ENCODE results near the gene CHTF18. TPM values are rescaled to one million over a fixed set of nuclear protein-coding genes. Genes with fewer than 3 reads are reported as not detected.

CHTF18 gene
- total and polyA plus RNA-seq, 10 of the 15 experiments (the other 5 are each of a cell fraction or from before 2014, with no cell fraction given), result 1.6 to 87.8 (median 19.4) TPM

GRCh38 chr16:756428-756827 is 32.0 kb upstream of the CHTF18 start:
- no peak overlapping the region for H3K9ac ChIP-seq (ENCODE audit: control insufficient read depth, insufficient read depth, low read length)
- 3% methylated on average over 5 of the region's 5 CpGs for WGBS (ENCODE audit: insufficient coverage, insufficient replicate concordance, low lambda C conversion rate, missing lambda C conversion rate)
- SMC1A ChIA-PET (ENCODE audit: uncharacterized antibody, unreplicated experiment), result no interaction called here
- POLR2A ChIA-PET, result no interaction called here
- in situ Hi-C loops (cut with MboI) (no loop called here), intact Hi-C loops (cut with micrococcal nuclease; ENCODE audit: unreplicated experiment) (no loop called here)
- CTCF ChIA-PET, result no interaction called here
- no peaks in the 10 kb centered on the region for H3K79me2 ChIP-seq (ENCODE audit: control insufficient read depth, insufficient read depth, low read length)
- no peak overlapping the region for H3K4me2 ChIP-seq (ENCODE audit: control insufficient read depth, insufficient read depth)
- ATAC-seq (no peak), DNase-seq (ENCODE audit: low read depth, low spot score) (no peak), FAIRE-seq (no peak)
- TF ChIP-seq EGR1 (IDR thresholded peaks at IDR 0.05; ENCODE audit: borderline replicate concordance in 1 of 2, low read depth in 2 of 2, low read length in 2 of 2), result no peak
- no peak for TF ChIP-seq NR2C1 (IDR thresholded peaks at IDR 0.05)
- no peak for TF ChIP-seq IKZF2 (IDR thresholded peaks at IDR 0.05)
- TF ChIP-seq ELK1 (IDR thresholded peaks at IDR 0.05; ENCODE audit: low read depth, low read length), result no peak
- no peak for TF ChIP-seq ZBTB11 (CRISPR knock-in tag; IDR thresholded peaks at IDR 0.05)
- no peak for TF ChIP-seq CBX5 (IDR thresholded peaks at IDR 0.05; ENCODE audit: low read depth)
- TF ChIP-seq CHD4 (IDR thresholded peaks at IDR 0.05), result no peak
- no peak for TF ChIP-seq CBX3 (IDR thresholded peaks at IDR 0.05; ENCODE audit: borderline replicate concordance, low read depth)
- no peak for TF ChIP-seq NR2F1 (conservative IDR thresholded peaks at IDR 0.05)
- no peak for TF ChIP-seq RFX5 (IDR thresholded peaks at IDR 0.05; ENCODE audit: low read depth, low read length)
- TF ChIP-seq PAX8 (IDR thresholded peaks at IDR 0.05), result no peak
- H3K4me1 ChIP-seq (ENCODE audit: control insufficient read depth, insufficient read depth, low read length), result no peaks in the 10 kb centered on the region
- no peaks in the 10 kb centered on the region for H3K36me3 ChIP-seq (ENCODE audit: control insufficient read depth in 2 of 2, insufficient read depth in 2 of 2, low read length in 1 of 2)
- H3K27ac ChIP-seq (ENCODE audit: control insufficient read depth, insufficient read depth), result no peak overlapping the region
- no peaks in the 10 kb centered on the region for H4K20me1 ChIP-seq (ENCODE audit: control insufficient read depth, insufficient read depth)
- RAD21 ChIA-PET (ENCODE audit: unreplicated experiment), result no interaction called here
- no TSS peak for BruUV-seq (replicated peaks)
- no peaks in the 10 kb centered on the region; the same call in 2 of the 3 replicates for H3K9me3 ChIP-seq (replicated peaks; ENCODE audit: control insufficient read depth, insufficient read depth, low read length)
- H2AFZ ChIP-seq (ENCODE audit: control insufficient read depth, low read depth, low read length), result no peak overlapping the region
- H3K27me3 ChIP-seq (replicated peaks in 1 of 2; ENCODE audit: control insufficient read depth in 2 of 2, insufficient read depth in 2 of 2, low read length in 1 of 2), result no peaks in the 10 kb centered on the region; a peak in 1 of 4 replicates
- no peak overlapping the region for H3K4me3 ChIP-seq

All from GM12878 (cell line).